ENCODE measurements around the gene BANF2. TPM values are rescaled to one million over a fixed set of nuclear protein-coding genes. Genes with fewer than 3 reads are reported as not detected.

BANF2 gene
- total RNA-seq, 2 donors from 2014 or later, result not detected

GRCh38 chr20:17660667-17661066 is 39.1 kb upstream of the BANF2 start:
- DNase-seq (ENCODE audit: low spot score in 2 of 2) (no peak), ATAC-seq (no peak)
- H3K9me3 Mint-ChIP-seq, result peaks cover 0 to 18% of the 10 kb centered on the region in 2 donors
- H3K27ac Mint-ChIP-seq, result no peak overlapping the region
- peaks cover 6 to 32% of the 10 kb centered on the region in 2 donors for H3K36me3 Mint-ChIP-seq

GRCh38 chr20:17661121-17661744 is 38.5 kb upstream of the BANF2 start:
- H3K27ac Mint-ChIP-seq, result peak overlapping the region; percentile 36 to 61
- ATAC-seq, result no peak
- DNase-seq (ENCODE audit: low spot score in 2 of 2), result no peak
- H3K36me3 Mint-ChIP-seq, result peaks cover 6 to 32% of the 10 kb centered on the region in 2 donors
- H3K9me3 Mint-ChIP-seq, result peaks cover 0 to 18% of the 10 kb centered on the region in 2 donors

- DNase-seq (ENCODE audit: low spot score in 2 of 2) (peak in 1 of 2 donors; percentile 25), ATAC-seq (peak; percentile 50 to 59)
- no peak overlapping the region for H3K27ac Mint-ChIP-seq
- H3K36me3 Mint-ChIP-seq, result peaks cover 6 to 30% of the 10 kb centered on the region in 2 donors
- peaks cover 0 to 18% of the 10 kb centered on the region in 2 donors for H3K9me3 Mint-ChIP-seq
Measured at GRCh38 chr20:17662333-17663039, 37.3 kb upstream of the BANF2 start.

GRCh38 chr20:17663040-17663399 is 36.7 kb upstream of the BANF2 start:
- ATAC-seq (no peak), DNase-seq (ENCODE audit: low spot score in 2 of 2) (no peak)
- H3K27ac Mint-ChIP-seq, result no peak overlapping the region
- H3K9me3 Mint-ChIP-seq, result peaks cover 0 to 17% of the 10 kb centered on the region in 2 donors
- H3K36me3 Mint-ChIP-seq, result peaks cover 6 to 25% of the 10 kb centered on the region in 2 donors

- peak overlapping the region in 1 of 2 donors; percentile 60 for H3K27ac Mint-ChIP-seq
- ATAC-seq, result no peak
- H3K9me3 Mint-ChIP-seq, result peaks cover 0 to 14% of the 10 kb centered on the region in 2 donors
Measured at GRCh38 chr20:17663486-17663885, 36.3 kb upstream of the BANF2 start.

GRCh38 chr20:17664025-17664633 is 35.6 kb upstream of the BANF2 start:
- Mint-ChIP-seq H3K36me3 (peaks cover 6 to 15% of the 10 kb centered on the region in 2 donors), H3K27ac (peak overlapping the region in 1 of 2 donors; percentile 60), H3K9me3 (peaks cover 0 to 11% of the 10 kb centered on the region in 2 donors)
- ATAC-seq (peak; percentile 68 to 78), DNase-seq (ENCODE audit: low spot score in 2 of 2) (peak in 1 of 2 donors; percentile 21)

More at GRCh38 chr20:17663486-17663885, 36.3 kb upstream of the BANF2 start:
- H3K36me3 Mint-ChIP-seq, result peaks cover 6 to 20% of the 10 kb centered on the region in 2 donors
- no peak for DNase-seq (ENCODE audit: low spot score in 2 of 2)

GRCh38 chr20:17665756-17666155 is 34.0 kb upstream of the BANF2 start:
- ATAC-seq, result no peak
- H3K36me3 Mint-ChIP-seq, result peaks cover 0 to 1% of the 10 kb centered on the region in 2 donors
- no peak for DNase-seq (ENCODE audit: low spot score in 2 of 2)
- H3K27ac Mint-ChIP-seq, result no peak overlapping the region
- no peaks in the 10 kb centered on the region for H3K9me3 Mint-ChIP-seq

GRCh38 chr20:17666481-17666880 is 33.3 kb upstream of the BANF2 start:
- H3K9me3 Mint-ChIP-seq, result no peaks in the 10 kb centered on the region
- no peak for DNase-seq (ENCODE audit: low spot score in 2 of 2)
- H3K36me3 Mint-ChIP-seq, result no peaks in the 10 kb centered on the region
- H3K27ac Mint-ChIP-seq, result no peak overlapping the region
- ATAC-seq, result no peak

- DNase-seq (ENCODE audit: low spot score in 2 of 2) (no peak), ATAC-seq (no peak)
- Mint-ChIP-seq H3K36me3 (no peaks in the 10 kb centered on the region), H3K27ac (no peak overlapping the region), H3K9me3 (no peaks in the 10 kb centered on the region)
Measured at GRCh38 chr20:17667445-17667844, 32.3 kb upstream of the BANF2 start.

GRCh38 chr20:17668432-17668831 is 31.3 kb upstream of the BANF2 start:
- no peak for DNase-seq (ENCODE audit: low spot score in 2 of 2)
- H3K9me3 Mint-ChIP-seq, result no peaks in the 10 kb centered on the region
- H3K36me3 Mint-ChIP-seq, result no peaks in the 10 kb centered on the region
- no peak overlapping the region for H3K27ac Mint-ChIP-seq
- no peak for ATAC-seq

- H3K27ac Mint-ChIP-seq, result no peak overlapping the region
- DNase-seq (ENCODE audit: low spot score in 2 of 2) (no peak), ATAC-seq (no peak)
Measured at GRCh38 chr20:17669306-17669931, 30.3 kb upstream of the BANF2 start.

GRCh38 chr20:17671011-17671410 is 28.8 kb upstream of the BANF2 start:
- H3K9me3 Mint-ChIP-seq, result no peaks in the 10 kb centered on the region
- DNase-seq (ENCODE audit: low spot score in 2 of 2), result no peak
- no peak for ATAC-seq
- no peak overlapping the region for H3K27ac Mint-ChIP-seq
- no peaks in the 10 kb centered on the region for H3K36me3 Mint-ChIP-seq

More at GRCh38 chr20:17669306-17669931, 30.3 kb upstream of the BANF2 start:
- no peaks in the 10 kb centered on the region for H3K9me3 Mint-ChIP-seq
- H3K36me3 Mint-ChIP-seq, result no peaks in the 10 kb centered on the region

- ATAC-seq, result no peak
- H3K27ac Mint-ChIP-seq, result no peak overlapping the region
- no peak for DNase-seq (ENCODE audit: low spot score in 2 of 2)
- no peaks in the 10 kb centered on the region for H3K9me3 Mint-ChIP-seq
- no peaks in the 10 kb centered on the region for H3K36me3 Mint-ChIP-seq
Measured at GRCh38 chr20:17671565-17671964, 28.2 kb upstream of the BANF2 start.

- H3K27ac Mint-ChIP-seq, result peak overlapping the region in 1 of 2 donors; percentile 31
- no peaks in the 10 kb centered on the region for H3K9me3 Mint-ChIP-seq
- H3K36me3 Mint-ChIP-seq, result no peaks in the 10 kb centered on the region
- DNase-seq (ENCODE audit: low spot score in 2 of 2), result no peak
- ATAC-seq, result peak in 1 of 2 donors; percentile 68
Measured at GRCh38 chr20:17673084-17673483, 26.7 kb upstream of the BANF2 start.

GRCh38 chr20:17674722-17675518 is 24.8 kb upstream of the BANF2 start:
- H3K36me3 Mint-ChIP-seq, result peaks cover 0 to 6% of the 10 kb centered on the region in 2 donors
- no peak for ATAC-seq

More at GRCh38 chr20:17674722-17675518, 24.8 kb upstream of the BANF2 start:
- Mint-ChIP-seq H3K9me3 (no peaks in the 10 kb centered on the region), H3K27ac (no peak overlapping the region)
- no peak for DNase-seq (ENCODE audit: low spot score in 2 of 2)
